Measurements from ENCODE around the gene RDX. TPM values are rescaled to one million over a fixed set of nuclear protein-coding genes. Genes with fewer than 3 reads are reported as not detected.

Gene RDX
- total RNA-seq, 1 donor from 2014 or later, result 225 TPM

GRCh38 chr11:110186867-110187266 lies 109.5 kb downstream of the RDX start:
- DNase-seq (ENCODE audit: low spot score), result no peak
- no peak overlapping the region for H3K4me3 Mint-ChIP-seq (ENCODE audit: unreplicated experiment)
- H3K27me3 Mint-ChIP-seq (ENCODE audit: unreplicated experiment), result peaks cover 6% of the 10 kb centered on the region
- H3K27ac Mint-ChIP-seq (ENCODE audit: unreplicated experiment), result no peak overlapping the region
- no peaks in the 10 kb centered on the region for H3K9me3 Mint-ChIP-seq (ENCODE audit: unreplicated experiment)
- peaks cover 4% of the 10 kb centered on the region for H3K36me3 Mint-ChIP-seq (ENCODE audit: low read depth, unreplicated experiment)
- H3K4me1 Mint-ChIP-seq (ENCODE audit: unreplicated experiment), result no peaks in the 10 kb centered on the region
- TF ChIP-seq CTCF (IDR thresholded peaks at IDR 0.05; ENCODE audit: unreplicated experiment), result no peak

GRCh38 chr11:110186456-110186855 lies 110.0 kb downstream of the RDX start:
- Mint-ChIP-seq H3K4me1 (ENCODE audit: unreplicated experiment) (no peaks in the 10 kb centered on the region), H3K4me3 (ENCODE audit: unreplicated experiment) (no peak overlapping the region), H3K27ac (ENCODE audit: unreplicated experiment) (no peak overlapping the region), H3K36me3 (ENCODE audit: low read depth, unreplicated experiment) (peaks cover 4% of the 10 kb centered on the region), H3K9me3 (ENCODE audit: unreplicated experiment) (no peaks in the 10 kb centered on the region), H3K27me3 (ENCODE audit: unreplicated experiment) (peaks cover 6% of the 10 kb centered on the region)
- no peak for TF ChIP-seq CTCF (IDR thresholded peaks at IDR 0.05; ENCODE audit: unreplicated experiment)
- DNase-seq (ENCODE audit: low spot score), result no peak

- Mint-ChIP-seq H3K4me3 (ENCODE audit: unreplicated experiment) (no peak overlapping the region), H3K27me3 (ENCODE audit: unreplicated experiment) (peaks cover 6% of the 10 kb centered on the region), H3K4me1 (ENCODE audit: unreplicated experiment) (no peaks in the 10 kb centered on the region), H3K27ac (ENCODE audit: unreplicated experiment) (no peak overlapping the region), H3K9me3 (ENCODE audit: unreplicated experiment) (no peaks in the 10 kb centered on the region), H3K36me3 (ENCODE audit: low read depth, unreplicated experiment) (peaks cover 4% of the 10 kb centered on the region)
- no peak for TF ChIP-seq CTCF (IDR thresholded peaks at IDR 0.05; ENCODE audit: unreplicated experiment)
- DNase-seq (ENCODE audit: low spot score), result no peak
These were observed 110.8 kb downstream of the RDX start for GRCh38 chr11:110185599-110185998.

- H3K27me3 Mint-ChIP-seq (ENCODE audit: unreplicated experiment), result peaks cover 6% of the 10 kb centered on the region
- no peak overlapping the region for H3K4me3 Mint-ChIP-seq (ENCODE audit: unreplicated experiment)
- peaks cover 4% of the 10 kb centered on the region for H3K36me3 Mint-ChIP-seq (ENCODE audit: low read depth, unreplicated experiment)
- H3K27ac Mint-ChIP-seq (ENCODE audit: unreplicated experiment), result no peak overlapping the region
- no peaks in the 10 kb centered on the region for H3K9me3 Mint-ChIP-seq (ENCODE audit: unreplicated experiment)
- no peaks in the 10 kb centered on the region for H3K4me1 Mint-ChIP-seq (ENCODE audit: unreplicated experiment)
- DNase-seq (ENCODE audit: low spot score), result no peak
- no peak for TF ChIP-seq CTCF (IDR thresholded peaks at IDR 0.05; ENCODE audit: unreplicated experiment)
These were observed 111.3 kb downstream of the RDX start for GRCh38 chr11:110185121-110185591.

- H3K36me3 Mint-ChIP-seq (ENCODE audit: low read depth, unreplicated experiment), result peaks cover 4% of the 10 kb centered on the region
- no peaks in the 10 kb centered on the region for H3K4me1 Mint-ChIP-seq (ENCODE audit: unreplicated experiment)
- H3K27me3 Mint-ChIP-seq (ENCODE audit: unreplicated experiment), result peaks cover 6% of the 10 kb centered on the region
- no peaks in the 10 kb centered on the region for H3K9me3 Mint-ChIP-seq (ENCODE audit: unreplicated experiment)
- no peak for DNase-seq (ENCODE audit: low spot score)
- no peak overlapping the region for H3K4me3 Mint-ChIP-seq (ENCODE audit: unreplicated experiment)
- TF ChIP-seq CTCF (IDR thresholded peaks at IDR 0.05; ENCODE audit: unreplicated experiment), result no peak
- H3K27ac Mint-ChIP-seq (ENCODE audit: unreplicated experiment), result no peak overlapping the region
These were observed 112.0 kb downstream of the RDX start for GRCh38 chr11:110184456-110184855.

Measured in endothelial cell (in vitro differentiated cells).